ENCODE data around the gene NCAM2. TPM values are rescaled to one million over a fixed set of nuclear protein-coding genes. Genes with fewer than 3 reads are reported as not detected.

NCAM2 gene
- total and polyA plus RNA-seq, 2 of the 8 experiments (the other 6 are each of a cell fraction or from before 2014, with no cell fraction given): 0.14 to 1.1 TPM

DNA sequence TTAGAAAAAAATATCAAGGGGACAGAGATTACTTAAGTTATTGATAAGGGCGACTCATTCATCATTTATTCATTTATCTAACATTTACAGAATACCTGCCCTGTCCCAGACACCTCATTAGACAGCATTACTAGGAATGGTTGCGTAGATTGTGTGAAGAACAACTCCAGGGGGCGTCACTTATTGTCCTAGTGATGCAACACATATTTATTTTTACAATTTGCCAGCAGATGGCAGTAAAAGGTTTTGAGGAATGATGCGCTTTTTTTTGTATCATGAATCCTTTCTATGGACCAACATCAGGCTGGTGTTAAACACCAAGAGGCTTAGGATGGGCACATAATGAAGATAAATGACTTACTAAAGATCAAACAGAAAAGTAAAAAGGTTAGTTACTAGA lies 5.5 kb downstream of the NCAM2 start:
- no peak overlapping the region for H2AFZ ChIP-seq (ENCODE audit: low read length)
- no peak overlapping the region for H3K14ac ChIP-seq (ENCODE audit: insufficient read length)
- H3K79me2 ChIP-seq (ENCODE audit: control insufficient read depth in 1 of 2, insufficient read depth in 2 of 2, low read length in 2 of 2): no peaks in the 10 kb centered on the region
- no peak overlapping the region for H3K4me2 ChIP-seq (ENCODE audit: insufficient read depth in 1 of 2, low read depth in 2 of 2, low read length in 2 of 2)
- 36% methylated on average over 4 of the region's 4 CpGs; no CpG with 5 or more reads in 1 of the 2 experiments for WGBS, 2 experiments (ENCODE audit: extremely low coverage in 1 of 2, insufficient coverage in 1 of 2, insufficient read length in 1 of 2, insufficient replicate concordance in 2 of 2, low coverage in 1 of 2, low lambda C conversion rate in 2 of 2, missing lambda C conversion rate in 1 of 2)
- no peaks in the 10 kb centered on the region for H3K79me1 ChIP-seq (ENCODE audit: low read depth, low read length)
- no peak overlapping the region for H2BK15ac ChIP-seq (ENCODE audit: low read length)
- H3K9ac ChIP-seq (replicated peaks in 1 of 4; ENCODE audit: extremely low read depth in 1 of 4, low read depth in 3 of 4, low read length in 3 of 4): no peak overlapping the region
- H4K8ac ChIP-seq (ENCODE audit: extremely low read depth, insufficient read depth, low read length): no peak overlapping the region
- no peak overlapping the region for H3K23ac ChIP-seq (ENCODE audit: insufficient read length)
- no peaks in the 10 kb centered on the region for H3K4me1 ChIP-seq (replicated peaks in 1 of 4; ENCODE audit: control insufficient read depth in 3 of 4, insufficient read depth in 4 of 4, low read length in 3 of 4)
- H3K27ac ChIP-seq (ENCODE audit: low read depth, low read length): no peak overlapping the region
- CTCF ChIA-PET (ENCODE audit: partially characterized antibody): interaction anchor here (0.6 to 11.3 kb wide), 25 partner anchors 10 to 761 kb away, joined by 3 to 116 read pairs (median 4); no protein-coding TSS in a partner anchor
- H3K9me3 ChIP-seq (ENCODE audit: insufficient read depth in 2 of 2, low read depth in 1 of 2, low read length in 1 of 2): no peaks in the 10 kb centered on the region
- no peaks in the 10 kb centered on the region for H3K36me3 ChIP-seq (ENCODE audit: control insufficient read depth in 2 of 4, insufficient read depth in 4 of 4, low read length in 3 of 4)
- no peak overlapping the region for H2BK120ac ChIP-seq (replicated peaks; ENCODE audit: low read depth, low read length)
- H3K56ac ChIP-seq (replicated peaks; ENCODE audit: insufficient read length, low read depth, low read length): no peak overlapping the region
- no peak overlapping the region for H3K4me3 ChIP-seq (ENCODE audit: extremely low read depth in 1 of 4, insufficient read depth in 2 of 4, low read depth in 3 of 4, low read length in 4 of 4)
- POLR2A ChIA-PET (ENCODE audit: partially characterized antibody): no interaction called here
- H2BK5ac ChIP-seq (ENCODE audit: low read depth, low read length): no peak overlapping the region
- no peak overlapping the region for H4K91ac ChIP-seq (replicated peaks; ENCODE audit: insufficient read length, low read length)
- no peaks in the 10 kb centered on the region for H4K20me1 ChIP-seq (replicated peaks in 1 of 2; ENCODE audit: control insufficient read depth in 1 of 2, insufficient read depth in 2 of 2, low read length in 2 of 2)
- no peak overlapping the region for H4K5ac ChIP-seq (ENCODE audit: insufficient read length, low read depth, low read length)
- no peak overlapping the region for H3K18ac ChIP-seq (ENCODE audit: extremely low read depth, low read length)
- DNase-seq (ENCODE audit: low read depth in 1 of 2, low spot score in 2 of 2) (no peak), FAIRE-seq (peak; percentile 84)
- peaks cover 0 to 4% (median 0%) of the 10 kb centered on the region in 4 experiments; a peak in 1 of 7 replicates for H3K27me3 ChIP-seq (replicated peaks in 1 of 4; ENCODE audit: control insufficient read depth in 3 of 4, extremely low read depth in 1 of 4, insufficient read depth in 3 of 4, low read length in 3 of 4)
- no peak overlapping the region for H3K4ac ChIP-seq (replicated peaks; ENCODE audit: insufficient read length, low read depth, low read length)
- no peak overlapping the region for H2BK12ac ChIP-seq (ENCODE audit: low read depth, low read length)
- H3K23me2 ChIP-seq (ENCODE audit: low read depth, low read length): no peaks in the 10 kb centered on the region
- H2BK20ac ChIP-seq (ENCODE audit: low read length): no peak overlapping the region
- no peak overlapping the region for H2AK5ac ChIP-seq (ENCODE audit: low read depth, low read length)
- TF ChIP-seq RAD21 (IDR thresholded peaks at IDR 0.05 in 1 of 2, conservative IDR thresholded peaks at IDR 0.05 in 1 of 2; ENCODE audit: low read depth in 2 of 2, low read length in 2 of 2) (peak; percentile 80 to 84), CBX8 (IDR thresholded peaks at IDR 0.05; ENCODE audit: borderline replicate concordance, low read depth, low read length) (no peak), CREB1 (IDR thresholded peaks at IDR 0.05) (0 out of 2 replicates have a peak, but pooled peaks have one; percentile 25), JUND (IDR thresholded peaks at IDR 0.05; ENCODE audit: low read length) (peak; percentile 57; the same call in 1 of the 2 replicates), GTF2F1 (IDR thresholded peaks at IDR 0.05; ENCODE audit: borderline replicate concordance, low read depth, low read length) (no peak), CTCF (IDR thresholded peaks at IDR 0.05; ENCODE audit: control extremely low read depth in 1 of 3, insufficient read depth in 1 of 3, low read depth in 1 of 3, low read length in 3 of 3) (peak in 2 of 3 experiments; percentile 70 to 98; a peak in 3 of 4 replicates), KDM5A (IDR thresholded peaks at IDR 0.05; ENCODE audit: low read length) (no peak), SIRT6 (IDR thresholded peaks at IDR 0.05; ENCODE audit: low read length) (no peak), POU5F1 (IDR thresholded peaks at IDR 0.05; ENCODE audit: low read depth, low read length) (no peak), BCL11A (IDR thresholded peaks at IDR 0.05; ENCODE audit: low read depth in 2 of 2, low read length in 2 of 2) (no peak)
- TF ChIP-seq, protein P1, sequence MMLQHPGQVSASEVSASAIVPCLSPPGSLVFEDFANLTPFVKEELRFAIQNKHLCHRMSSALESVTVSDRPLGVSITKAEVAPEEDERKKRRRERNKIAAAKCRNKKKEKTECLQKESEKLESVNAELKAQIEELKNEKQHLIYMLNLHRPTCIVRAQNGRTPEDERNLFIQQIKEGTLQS (IDR thresholded peaks at IDR 0.05; ENCODE audit: insufficient read depth, low read depth, low read length): peak; percentile 81
